Spleen (tissue), 11 donors: Measurements from ENCODE around the gene CLHC1. TPM values are rescaled to one million over a fixed set of nuclear protein-coding genes. Genes with fewer than 3 reads are reported as not detected.

Experiments used
- DNase-seq: peaks from one replicate; pipeline ENCODE4 v3.0.0-alpha.2; 2020
- H3K27ac ChIP-seq, 8 donors: fragments of 200-600 bp; sonication (generic) in 7 of 8; 1 replicate in 4 of 8; 2 replicates in 4 of 8; pipeline versions ENCODE4 v1.5.0 to v1.8.0; 2016 to 2021; ENCODE audit warnings: inconsistent platforms in 4 of 8, mild to moderate bottlenecking in 4 of 8, moderate library complexity in 1 of 8
- H3K27me3 ChIP-seq, 7 donors: fragments of 200-600 bp; sonication (generic) in 6 of 7; replicated peaks in 1 of 7; 1 replicate in 4 of 7; 2 replicates in 3 of 7; pipeline versions ENCODE4 v1.5.0 to v1.8.0; 2016 to 2021; ENCODE audit warnings: inconsistent platforms in 3 of 7, mild to moderate bottlenecking in 1 of 7
- H3K36me3 ChIP-seq, 6 donors: fragments of 200-600 bp; sonication (generic) in 5 of 6; 1 replicate in 4 of 6; 2 replicates in 2 of 6; pipeline versions ENCODE4 v1.5.0 to v1.8.0; 2016 to 2021; ENCODE audit warnings: inconsistent platforms in 2 of 6
- H3K4me1 ChIP-seq, 6 donors: fragments of 200-600 bp; sonication (generic) in 5 of 6; 1 replicate in 3 of 6; 2 replicates in 3 of 6; pipeline versions ENCODE4 v1.5.0 to v1.8.0; 2016 to 2021; ENCODE audit warnings: inconsistent platforms in 3 of 6
- H3K4me3 ChIP-seq, 8 donors: fragments of 200-600 bp; sonication (generic) in 7 of 8; 1 replicate in 4 of 8; 2 replicates in 4 of 8; pipeline versions ENCODE4 v1.5.0 to v1.8.0; 2016 to 2021; ENCODE audit warnings: inconsistent platforms in 4 of 8, mild to moderate bottlenecking in 4 of 8, moderate library complexity in 2 of 8
- H3K9me3 ChIP-seq, 8 donors: fragments of 200-600 bp; sonication (generic) in 7 of 8; 1 replicate in 4 of 8; 2 replicates in 4 of 8; pipeline versions ENCODE4 v1.5.0 to v1.8.0; 2016 to 2021; ENCODE audit warnings: inconsistent platforms in 4 of 8
- CTCF ChIP-seq, 11 experiments: fragments of 200-600 bp in 7 of 11; fragments of 450-650 bp in 4 of 11; sonication (generic) in 4 of 11; IDR thresholded peaks in 8 of 11; conservative IDR thresholded peaks in 3 of 11; 1 replicate in 7 of 11; 2 replicates in 4 of 11; pipeline versions ENCODE4 v1.4.0 to v1.8.0; 2016 to 2021; ENCODE audit warnings: antibody characterized with exemption in 11 of 11, inconsistent platforms in 4 of 11, mild to moderate bottlenecking in 1 of 11
- POLR2A ChIP-seq, 3 donors: fragments of 450-650 bp; IDR thresholded peaks; one replicate each; pipeline ENCODE4 v1.5.1; 2017; ENCODE audit warnings: antibody characterized with exemption in 3 of 3, mild to moderate bottlenecking in 1 of 3
- POLR2AphosphoS5 ChIP-seq, 3 donors: sonication (generic); formaldehyde crosslinking; IDR thresholded peaks; one replicate each; pipeline ENCODE4 v1.5.1; 2017; ENCODE audit warnings: antibody characterized with exemption in 3 of 3
- WGBS, 5 donors: extraction: QIAGEN DNeasy Blood & Tissue Kit in 3 of 5; methylation state at CpG; one replicate each; pipeline versions ENCODE4 v1.1.5 to v1.1.7; 2013 to 2018; 5-methylcytosine and 5-hydroxymethylcytosine counted together
- intact Hi-C: fragments of 100-400 bp; cut with DNase I; formaldehyde crosslinking; loops from one replicate; pipeline ENCODE4 v1.15.0; 2023; ENCODE audit warnings: low total_unique reads
- polyA plus RNA-seq, 3 donors: library from polyadenylated mRNA; stranded (reverse); fragments of 200-250 nt; gene quantifications; one replicate each; pipeline ENCODE4 v1.2.1, GENCODE V29; 2013
- total RNA-seq, 7 donors: library from RNA; depleted of rRNA in 3 of 7; stranded (reverse); fragments of >200 nt in 3 of 7; fragmentation: NEBNext Ultra II Directional in 4 of 7; extraction: Animal tissue kit (Norgen Biotek cat#: 25700) in 4 of 7; gene quantifications; one replicate each; pipeline versions ENCODE4 v1.1.0 to v1.2.1, GENCODE V29; 2016 to 2021
- donor health status: healthy with polysubstance abuse.
- donor health status: DM: no; HTN: no; CAD: no; lungs with moderate emphysema.
- donor health status: DM: no; HTN: no; CAD: no.
- donor health status: Bipolar disorder and iron deficiency.
- donor health status: healthy.
- donor health status: DM: no; HTN: no; CAD: no.
- donor health status: DM: yes; HTN: yes; CAD: no.

CLHC1 gene
- total and polyA plus RNA-seq, 10 donors = 5.2 to 34.7 (median 11.4) TPM

- H3K27me3 ChIP-seq = no peaks in the 10 kb centered on the region
- intact Hi-C loops = no loop called here
- peaks cover 0 to 100% (median 67%) of the 10 kb centered on the region in 6 donors for H3K36me3 ChIP-seq
- H3K4me3 ChIP-seq = no peak overlapping the region
- H3K9me3 ChIP-seq = no peaks in the 10 kb centered on the region
- DNase-seq = no peak
- WGBS, 5 donors = 71 to 76% (median 73%) methylated on average over 4 of the region's 4 CpGs
- TF ChIP-seq POLR2AphosphoS5 (IDR thresholded peaks at IDR 0.05) (no peak), CTCF (IDR thresholded peaks at IDR 0.05 in 8 of 11, conservative IDR thresholded peaks at IDR 0.05 in 3 of 11) (no peak), POLR2A (IDR thresholded peaks at IDR 0.05) (no peak)
- no peak overlapping the region for H3K27ac ChIP-seq
- peaks cover 2 to 23% (median 11%) of the 10 kb centered on the region in 6 donors for H3K4me1 ChIP-seq
Measured at GRCh38 chr2:55239656-55240222, 7.6 kb upstream of the CLHC1 start.

DNA sequence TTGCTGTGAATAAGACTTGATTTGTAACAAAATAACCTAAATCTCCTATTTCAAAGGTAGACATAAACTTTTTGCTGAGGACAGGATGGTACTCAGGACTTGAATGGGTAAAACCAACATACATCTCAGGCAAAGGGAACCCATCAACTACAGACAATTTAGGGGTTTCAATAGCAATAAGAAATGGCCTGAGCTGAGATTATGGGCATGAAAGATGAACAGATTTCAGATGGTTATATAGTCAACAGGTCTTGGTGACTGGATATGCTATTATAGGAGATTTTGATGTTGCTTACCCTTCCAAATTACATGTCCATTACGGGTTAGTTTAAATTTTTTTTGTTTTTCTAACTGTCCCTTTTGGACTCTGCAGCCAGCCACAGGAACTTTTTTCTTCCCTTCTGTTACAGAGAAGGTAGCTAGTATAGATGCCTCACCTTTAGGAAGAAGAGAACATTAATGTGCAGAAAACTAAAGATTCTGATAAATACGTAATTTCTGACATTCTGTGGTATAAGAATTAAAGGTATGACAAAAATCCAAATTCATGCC is 5.0 kb upstream of the CLHC1 start:
- no peak overlapping the region for H3K4me3 ChIP-seq
- TF ChIP-seq CTCF (IDR thresholded peaks at IDR 0.05 in 8 of 11, conservative IDR thresholded peaks at IDR 0.05 in 3 of 11) = no peak
- TF ChIP-seq POLR2A (IDR thresholded peaks at IDR 0.05) = no peak
- TF ChIP-seq POLR2AphosphoS5 (IDR thresholded peaks at IDR 0.05) = no peak
- H3K27me3 ChIP-seq = no peaks in the 10 kb centered on the region
- intact Hi-C loops = no loop called here
- H3K27ac ChIP-seq = no peak overlapping the region
- DNase-seq = no peak
- peaks cover 16 to 41% (median 27%) of the 10 kb centered on the region in 6 donors for H3K4me1 ChIP-seq
- no peaks in the 10 kb centered on the region for H3K9me3 ChIP-seq
- H3K36me3 ChIP-seq = peaks cover 0 to 88% (median 53%) of the 10 kb centered on the region in 6 donors
- 87 to 94% (median 90%) methylated on average over 2 of the region's 2 CpGs for WGBS, 5 donors

DNA sequence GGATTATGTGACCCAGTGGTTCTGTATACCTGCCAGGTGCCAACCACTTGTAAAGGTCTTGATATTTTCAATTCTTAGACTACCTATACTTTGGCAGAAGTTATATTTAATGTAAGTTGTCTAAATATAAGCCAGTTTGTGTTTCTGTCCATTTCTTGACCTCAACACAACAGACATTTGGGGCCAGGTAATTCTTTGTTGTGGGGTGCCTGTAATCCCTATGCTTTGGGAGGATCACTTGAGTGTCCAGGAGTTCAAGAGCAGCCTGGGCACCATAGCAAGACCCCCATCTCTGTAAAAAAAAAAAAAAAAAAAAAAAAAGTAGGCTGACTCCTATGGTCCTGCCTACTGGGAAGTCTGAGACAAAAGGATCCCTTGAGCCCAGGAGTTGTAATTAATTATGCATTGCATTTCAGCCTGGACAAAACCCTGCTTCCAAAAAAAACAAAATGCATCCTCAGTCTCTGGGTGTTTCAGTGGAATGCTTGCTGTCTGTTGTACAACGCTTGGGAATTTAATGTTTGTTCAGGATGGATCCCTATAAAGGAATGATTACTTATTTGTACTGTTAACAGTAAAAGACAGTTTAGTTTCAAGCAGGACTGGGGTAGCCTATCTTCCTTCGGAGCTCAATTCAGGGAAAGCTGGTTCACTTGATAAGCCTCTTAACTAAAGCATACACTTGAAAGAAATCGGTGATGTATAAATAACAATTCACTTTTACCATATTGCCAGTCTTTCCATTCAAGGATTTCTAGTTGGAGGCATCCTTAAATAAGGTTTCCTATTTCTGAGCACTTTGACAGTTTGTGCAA is 3.8 kb upstream of the CLHC1 start:
- H3K27ac ChIP-seq = no peak overlapping the region
- H3K36me3 ChIP-seq = peaks cover 0 to 76% (median 47%) of the 10 kb centered on the region in 6 donors
- no peak for DNase-seq
- H3K4me1 ChIP-seq = peaks cover 23 to 51% (median 36%) of the 10 kb centered on the region in 6 donors
- TF ChIP-seq POLR2AphosphoS5 (IDR thresholded peaks at IDR 0.05) (no peak), CTCF (IDR thresholded peaks at IDR 0.05 in 8 of 11, conservative IDR thresholded peaks at IDR 0.05 in 3 of 11) (no peak), POLR2A (IDR thresholded peaks at IDR 0.05) (no peak)
- 94 to 99% (median 96%) methylated on average over 3 of the region's 3 CpGs for WGBS, 5 donors
- no peak overlapping the region for H3K4me3 ChIP-seq
- H3K27me3 ChIP-seq = no peaks in the 10 kb centered on the region
- no peaks in the 10 kb centered on the region for H3K9me3 ChIP-seq
- intact Hi-C loops = no loop called here

DNA sequence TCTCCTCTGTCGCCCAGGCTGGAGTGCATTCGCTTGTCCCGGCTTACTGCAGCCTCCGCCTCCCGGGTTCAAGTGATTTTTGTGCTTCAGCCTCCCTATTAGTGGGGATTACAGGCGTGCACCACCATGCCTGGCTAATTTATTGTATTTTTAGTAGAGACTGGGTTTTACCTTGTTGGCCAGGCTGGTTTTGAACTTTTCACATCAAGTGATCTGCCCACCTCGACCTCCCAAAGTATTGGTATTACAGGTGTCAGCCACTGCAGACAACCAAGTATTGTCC is 1.5 kb upstream of the CLHC1 start:
- H3K4me3 ChIP-seq = peak overlapping the region; percentile 75 to 99 (median 90)
- WGBS, 5 donors = 48 to 78% (median 69%) methylated on average over 7 of the region's 7 CpGs
- no peaks in the 10 kb centered on the region for H3K27me3 ChIP-seq
- peaks cover 0 to 53% (median 42%) of the 10 kb centered on the region in 6 donors for H3K36me3 ChIP-seq
- no peaks in the 10 kb centered on the region for H3K9me3 ChIP-seq
- DNase-seq = no peak
- H3K4me1 ChIP-seq = peaks cover 23 to 70% (median 41%) of the 10 kb centered on the region in 6 donors
- intact Hi-C loops = no loop called here
- TF ChIP-seq POLR2A (IDR thresholded peaks at IDR 0.05) = no peak
- TF ChIP-seq CTCF (IDR thresholded peaks at IDR 0.05 in 8 of 11, conservative IDR thresholded peaks at IDR 0.05 in 3 of 11) = no peak
- peak overlapping the region; percentile 91 to 99 (median 93) for H3K27ac ChIP-seq
